K562 (cell line): Measurements from ENCODE around the gene PTPN18. TPM values are rescaled to one million over a fixed set of nuclear protein-coding genes. Genes with fewer than 3 reads are reported as not detected.

Source experiments
- AFF1 ChIP-seq, 2 experiments: fragments of 450-650 bp; IDR thresholded peaks; 2 replicates each; pipeline ENCODE4 v1.6.1; 2018; ENCODE audit warnings: mild to moderate bottlenecking in 2 of 2, low read depth in 1 of 2; ENCODE audit not compliant: partially characterized antibody in 2 of 2
- CHD7 ChIP-seq: fragments of 200-600 bp; sonication (generic); IDR thresholded peaks from one replicate; pipeline ENCODE4 v1.6.1; 2012; ENCODE audit warnings: mild to moderate bottlenecking, low read depth, low read length, inconsistent platforms
- GTF2B ChIP-seq: IDR thresholded peaks from 2 replicates; pipeline ENCODE4 v1.6.1; 2011; ENCODE audit not compliant: insufficient read length; ENCODE audit errors: extremely low read depth
- HINFP ChIP-seq: fragments of 450-650 bp; conservative IDR thresholded peaks from 2 replicates; pipeline ENCODE4 v1.6.1; 2016; ENCODE audit warnings: missing genetic modification characterization, low read depth, mild to moderate bottlenecking, control low read depth, missing compliant biosample characterization
- POU5F1 ChIP-seq: fragments of 150-350 bp; IDR thresholded peaks from 2 replicates; pipeline ENCODE4 v1.6.1; 2014; ENCODE audit warnings: borderline replicate concordance, low read length, low read depth, mild to moderate bottlenecking; ENCODE audit not compliant: partially characterized antibody
- PTBP1 ChIP-seq: fragments of 200-400 bp; formaldehyde crosslinking; IDR thresholded peaks from 2 replicates; pipeline ENCODE4 v1.6.1; 2017; ENCODE audit warnings: low read depth, low read length
- ZNF197 ChIP-seq: fragments of 200-800 bp; sonication (Bioruptor generic); IDR thresholded peaks from 2 replicates; pipeline ENCODE4 v1.6.1; 2016; ENCODE audit warnings: low read depth, missing genetic modification characterization, missing compliant biosample characterization
- ZNF354B ChIP-seq: fragments of 250-450 bp; sonication (Bioruptor Pico); IDR thresholded peaks from 2 replicates; pipeline ENCODE4 v1.4.0; 2020
- polyA plus RNA-seq, 8 experiments: library from polyadenylated mRNA; depleted of rRNA in 4 of 8; stranded (reverse) in 5 of 8; unstranded in 3 of 8; fragments of >200 nt; fragmentation: Nextera tagmentation in 2 of 8; fragmentation: Illumina TruSeq in 1 of 8; extraction: Ambion mirVana in 2 of 8; extraction: Trizol in 1 of 8; gene quantifications; 2 replicates each; pipeline versions ENCODE4 v1.2.1 to v1.2.3, GENCODE V29; 2011 to 2014; ENCODE audit warnings: inconsistent platforms in 1 of 8, missing spikeins in 1 of 8
- total RNA-seq, 7 experiments: library from RNA; depleted of rRNA in 6 of 7; stranded (reverse); fragments of >200 nt in 6 of 7; fragmentation: Illumina TruSeq in 2 of 7; extraction: Trizol in 2 of 7; gene quantifications; 2 replicates each; pipeline versions ENCODE4 v1.2.1 to v1.2.3, GENCODE V29; 2011 to 2021; ENCODE audit warnings: low replicate concordance in 1 of 7

Gene PTPN18
- total and polyA plus RNA-seq, 9 of the 15 experiments (the other 6 are each of a cell fraction or from before 2014, with no cell fraction given): 11.6 to 90.7 (median 49.6) TPM

GRCh38 chr2:130372055-130372832 is 16.4 kb downstream of the PTPN18 start (continued):
- TF ChIP-seq AFF1 (IDR thresholded peaks at IDR 0.05; ENCODE audit: low read depth in 1 of 2, partially characterized antibody in 2 of 2): no peak
- TF ChIP-seq ZNF197: no peak
- no peak for TF ChIP-seq ZNF354B
- no peak for TF ChIP-seq GTF2B
- 0 out of 2 replicates have a peak, but pooled peaks have one; percentile 56 for TF ChIP-seq PTBP1
- no peak for TF ChIP-seq CHD7
- TF ChIP-seq POU5F1: no peak
- TF ChIP-seq HINFP (tag): no peak
